ENCODE data around the gene HSD11B1. TPM values are rescaled to one million over a fixed set of nuclear protein-coding genes. Genes with fewer than 3 reads are reported as not detected.

HSD11B1 gene
- total and polyA plus RNA-seq, 2 donors (not counting 3 experiments of a cell fraction or from before 2014, with no cell fraction given), result not detected

- Histone ChIP-seq H3K4me1 (ENCODE audit: control insufficient read depth, extremely low read depth, insufficient read depth, low read length) (peaks cover 5% of the 10 kb centered on the region), H3K79me2 (ENCODE audit: control insufficient read depth, insufficient read depth, low read length) (no peaks in the 10 kb centered on the region), H4K20me1 (replicated peaks; ENCODE audit: control insufficient read depth, extremely low read depth, insufficient read depth, low read length) (no peaks in the 10 kb centered on the region), H2AFZ (ENCODE audit: low read depth, low read length) (no peak overlapping the region), H3K27ac (ENCODE audit: insufficient read depth, low read depth, low read length) (no peak overlapping the region), H3K27me3 (ENCODE audit: control insufficient read depth in 2 of 2, insufficient read depth in 2 of 2, low read length in 2 of 2) (no peaks in the 10 kb centered on the region), H3K9me3 (replicated peaks; ENCODE audit: control insufficient read depth, insufficient read depth, low read length) (no peaks in the 10 kb centered on the region), H3K9me1 (replicated peaks; ENCODE audit: control insufficient read depth, extremely low read depth, insufficient read depth, low read length) (no peaks in the 10 kb centered on the region), H3K4me3 (replicated peaks in 1 of 3; ENCODE audit: insufficient read depth in 1 of 3, low read depth in 1 of 3, low read length in 3 of 3) (no peak overlapping the region), H3K36me3 (ENCODE audit: control insufficient read depth in 2 of 2, extremely low read depth in 1 of 2, insufficient read depth in 2 of 2, low read length in 2 of 2) (no peaks in the 10 kb centered on the region), H3K4me2 (ENCODE audit: insufficient read depth, low read length) (no peak overlapping the region), H3K9ac (replicated peaks; ENCODE audit: extremely low read depth, insufficient read depth, low read length) (no peak overlapping the region)
- FAIRE-seq (no peak), DNase-seq (ENCODE audit: low read depth, low spot score) (no peak)
- POLR2A ChIA-PET, result no interaction called here
- CTCF ChIA-PET, result no interaction called here
- TF ChIP-seq POLR2A (IDR thresholded peaks at IDR 0.05; ENCODE audit: low read depth, low read length) (no peak), GATA2 (IDR thresholded peaks at IDR 0.05; ENCODE audit: insufficient read depth, insufficient read length, low read depth, low read length) (no peak), EZH2 (IDR thresholded peaks at IDR 0.05; ENCODE audit: borderline replicate concordance, low read depth, low read length, severe bottlenecking) (no peak), FOS (IDR thresholded peaks at IDR 0.05; ENCODE audit: borderline replicate concordance, insufficient read depth, low read length) (no peak), POLR2AphosphoS5 (IDR thresholded peaks at IDR 0.05; ENCODE audit: insufficient read depth, low read depth, low read length) (no peak), MYC (IDR thresholded peaks at IDR 0.05; ENCODE audit: low read depth, low read length) (no peak), JUN (IDR thresholded peaks at IDR 0.05; ENCODE audit: borderline replicate concordance, insufficient read depth, insufficient read length, low read depth) (no peak), CTCF (IDR thresholded peaks at IDR 0.05; ENCODE audit: extremely low read depth in 1 of 2, insufficient read depth in 1 of 2, low read depth in 1 of 2, low read length in 2 of 2) (no peak), MAX (IDR thresholded peaks at IDR 0.05; ENCODE audit: insufficient read depth, insufficient read length) (no peak)
- dilution Hi-C loops (cut with MboI; ENCODE audit: extremely low pct_ligation_motif_present, low sequenced_read_pairs), result no loop called here
- BruUV-seq (replicated peaks), result no TSS peak
- intact Hi-C loops (cut with micrococcal nuclease), result no loop called here
These were observed 6.2 kb downstream of the HSD11B1 start for GRCh38 chr1:209710847-209711246.

All from endothelial cell of umbilical vein (primary cell).